DMS79 treated with DMSO at 0.1 percent for 48 hours (cell line): ENCODE results near the gene GPR31.
"Not testable (repeated sequence)": the region's sequence is repeated elsewhere in the genome, so short reads cannot be mapped to it uniquely, and the experiment has no call there.

ENCODE experiments used
- DNase-seq: peaks from one replicate; lab custom pipeline; 2025; lab: John Stamatoyannopoulos, UW

GPR31 gene

DNA sequence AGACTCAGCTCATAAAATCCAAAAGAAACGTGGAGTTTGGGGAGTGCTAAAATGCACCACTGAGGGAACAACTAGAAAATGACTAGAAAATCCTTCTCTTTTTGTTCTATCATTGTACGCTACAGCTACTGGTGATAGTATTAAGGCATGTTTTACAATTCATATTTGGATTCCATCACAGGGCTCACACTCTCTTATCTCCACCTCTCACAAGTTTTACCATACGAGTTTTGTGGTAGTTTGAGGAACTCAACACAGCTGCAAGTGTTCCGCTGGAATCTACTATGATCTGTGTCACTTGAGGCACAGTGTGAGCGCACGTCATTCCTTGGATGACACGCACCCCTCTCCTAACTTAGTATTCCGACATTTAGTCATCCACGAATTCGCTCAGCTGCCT is 9.9 kb upstream of the GPR31 start:
- DNase-seq = not testable (repeated sequence)

DNA sequence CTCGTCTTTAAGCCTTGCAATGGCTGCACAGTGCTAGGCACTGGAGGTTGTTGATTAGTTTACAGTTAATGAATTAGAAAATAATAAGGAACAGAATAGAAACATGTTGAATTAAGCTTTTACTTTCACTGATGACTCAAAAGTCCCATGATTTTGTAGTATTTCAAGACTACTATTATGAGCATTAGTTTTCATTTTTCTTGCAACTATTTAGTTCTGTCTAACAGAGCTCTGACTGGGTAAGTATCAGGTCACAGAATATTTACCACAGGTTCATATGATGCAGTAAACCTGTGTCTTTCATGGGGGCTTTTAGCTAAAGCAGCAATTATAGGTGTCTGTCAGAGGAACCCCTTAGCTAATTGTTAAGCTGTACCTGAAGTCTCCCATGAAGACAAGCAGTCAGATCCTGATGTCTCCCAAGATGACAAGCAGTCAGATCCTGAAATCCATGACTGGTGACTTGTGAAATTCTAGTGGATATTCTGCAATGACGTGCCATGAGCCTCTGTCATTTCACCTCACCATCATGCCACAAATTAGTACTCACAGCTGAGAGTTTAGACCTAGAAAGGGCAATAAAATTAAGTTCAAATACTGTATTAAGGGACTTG is 8.2 kb upstream of the GPR31 start:
- DNase-seq = no peak

DNA sequence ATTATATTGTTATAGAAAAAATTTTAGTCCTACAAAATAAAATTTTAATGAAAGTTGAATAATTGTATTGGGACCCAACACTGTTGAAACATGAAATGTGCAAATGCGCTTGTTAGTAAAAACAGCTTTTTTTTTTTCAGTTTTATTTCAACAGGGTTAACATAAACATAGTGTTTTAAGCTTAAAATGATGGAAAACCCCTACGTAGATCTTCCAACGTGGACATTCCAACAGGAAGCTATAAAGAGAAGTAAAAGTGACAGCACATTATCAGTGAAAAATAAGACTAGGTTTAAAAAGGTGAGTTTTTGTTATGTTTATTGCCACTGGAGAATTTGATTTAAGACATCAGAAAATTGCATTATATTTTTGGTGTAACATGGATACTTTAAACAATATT is 6.5 kb upstream of the GPR31 start:
- DNase-seq = no peak

DNA sequence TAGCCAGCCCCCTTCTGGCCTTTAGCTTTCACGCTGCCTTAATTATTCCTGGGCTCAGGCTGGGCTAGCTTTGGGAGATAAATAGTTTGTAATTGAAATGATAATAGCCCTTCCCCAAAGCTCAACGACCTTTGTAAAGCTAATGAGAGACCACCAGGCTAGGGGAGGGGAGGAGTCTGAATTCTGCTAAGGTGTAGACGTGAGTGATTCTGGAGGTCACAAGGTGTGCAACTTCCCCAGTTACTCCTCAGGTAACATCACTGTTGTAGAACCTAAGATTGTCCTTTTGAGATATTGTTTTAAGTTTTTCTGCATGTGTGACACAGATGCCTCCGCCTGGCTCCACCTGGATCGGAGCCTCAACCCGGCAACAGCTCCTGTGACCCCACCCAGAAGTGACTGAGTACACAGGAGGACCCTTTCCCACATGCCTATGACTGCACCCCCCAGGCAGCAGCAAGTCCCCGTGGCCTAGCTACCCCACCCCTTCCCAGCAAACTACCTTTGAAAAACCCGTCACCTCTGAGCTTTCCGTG is 5.8 kb upstream of the GPR31 start:
- no peak for DNase-seq

DNA sequence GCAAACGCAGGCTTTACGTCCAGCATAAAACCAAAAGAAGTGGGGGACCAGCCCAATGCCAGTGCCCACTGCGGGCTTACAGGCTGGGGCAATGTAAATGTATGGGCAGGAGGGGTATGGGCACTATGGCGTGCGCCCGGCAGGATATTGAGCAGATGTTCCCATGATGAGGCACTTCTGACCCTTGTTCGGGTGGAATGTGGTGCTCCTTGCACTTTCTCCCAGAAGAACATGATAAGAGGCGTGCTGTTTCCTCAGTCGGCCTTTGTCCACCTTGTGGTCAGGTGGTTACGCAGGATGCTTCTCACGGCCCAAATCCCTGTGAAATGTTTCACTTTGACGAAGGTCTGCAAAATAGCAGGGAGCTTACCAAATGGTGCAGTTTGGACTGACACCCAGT is 4.8 kb upstream of the GPR31 start:
- DNase-seq = no peak

DNA sequence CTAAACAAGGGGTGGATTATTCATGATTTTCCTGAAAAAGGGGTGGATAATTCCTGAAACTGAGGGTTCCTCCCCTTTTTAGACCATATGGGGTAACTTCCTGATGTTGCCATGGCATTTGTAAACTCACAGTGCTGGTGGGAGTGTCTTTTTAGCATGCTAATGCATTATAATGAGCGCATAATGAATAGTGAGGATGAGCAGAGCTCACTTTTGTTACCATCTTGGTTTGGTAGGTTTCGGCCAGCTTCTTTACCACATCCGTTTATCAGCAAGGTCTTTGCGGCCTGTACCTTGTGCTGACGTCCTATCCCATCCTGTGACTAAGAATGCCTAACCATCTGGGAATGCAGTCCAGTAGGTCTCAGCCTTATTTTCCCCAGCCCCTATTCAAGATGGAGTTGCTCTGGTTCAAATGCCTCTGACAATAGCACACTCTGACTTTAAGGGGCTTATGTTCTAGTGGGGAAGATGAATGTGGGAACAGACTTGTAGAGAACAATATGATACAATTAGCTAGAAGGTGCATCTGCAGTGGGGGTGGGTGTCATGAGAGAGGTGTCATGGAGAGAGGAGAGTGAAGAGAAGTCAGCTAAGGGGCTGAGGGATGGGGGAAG is 4.2 kb upstream of the GPR31 start:
- no peak for DNase-seq

DNA sequence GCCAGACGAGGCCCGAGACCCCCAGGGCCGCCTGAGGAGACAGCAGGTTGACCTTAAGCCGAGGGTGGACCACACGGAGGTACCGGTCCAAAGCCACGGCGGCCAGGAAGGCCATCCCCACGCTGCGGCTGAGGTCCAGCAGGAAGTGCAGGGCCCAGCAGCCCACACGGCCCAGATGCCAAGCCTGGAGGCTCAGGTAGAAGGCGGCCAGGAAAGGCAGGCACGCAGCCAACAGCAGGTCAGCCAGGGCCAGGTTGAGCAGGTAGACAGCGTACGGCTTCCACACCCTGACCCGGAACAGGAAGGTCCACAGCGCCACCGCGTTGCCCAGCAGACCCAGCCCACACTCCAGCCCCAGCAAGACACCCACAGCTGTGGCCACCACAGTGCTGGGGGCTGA is 366 bp downstream of the GPR31 start:
- DNase-seq = no peak

DNA sequence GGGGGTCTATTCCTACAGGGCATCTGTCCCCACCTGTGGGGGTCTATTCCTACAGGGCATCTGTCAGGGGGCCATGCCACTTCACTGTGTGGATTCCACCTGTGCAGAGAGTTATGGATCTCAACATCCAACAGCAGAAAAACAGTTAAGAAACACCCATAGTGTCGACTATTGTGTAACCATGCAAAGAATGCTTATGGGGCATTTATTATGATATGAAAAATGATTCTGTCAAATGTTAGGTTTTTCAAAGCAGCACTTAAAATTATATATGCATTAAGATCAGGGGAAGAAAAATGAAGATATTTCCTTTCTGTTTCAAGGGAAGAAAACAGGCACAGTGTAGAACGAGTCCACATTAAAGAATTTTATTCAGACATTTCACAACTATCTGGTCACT is 2.9 kb downstream of the GPR31 start:
- DNase-seq = no peak

DNA sequence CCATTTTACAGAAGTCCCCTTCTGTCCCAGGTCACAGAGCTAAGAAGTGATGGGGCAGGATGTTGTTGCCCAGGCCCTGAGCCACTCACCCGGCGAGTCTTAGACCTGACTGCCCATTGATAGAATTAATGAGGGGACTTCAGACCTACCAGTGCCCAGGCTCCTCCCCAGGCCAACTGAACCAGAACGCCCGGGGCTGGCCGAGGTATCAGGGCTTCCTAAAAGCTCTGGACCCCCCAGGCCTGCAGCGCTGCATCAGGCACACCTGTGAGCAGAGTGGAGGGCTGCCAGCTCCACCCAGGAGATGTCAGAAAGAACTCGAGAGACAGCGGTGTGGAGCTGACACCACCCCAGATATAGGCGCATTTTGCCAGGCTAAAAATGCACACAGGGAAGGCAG is 3.5 kb downstream of the GPR31 start:
- no peak for DNase-seq

DNA sequence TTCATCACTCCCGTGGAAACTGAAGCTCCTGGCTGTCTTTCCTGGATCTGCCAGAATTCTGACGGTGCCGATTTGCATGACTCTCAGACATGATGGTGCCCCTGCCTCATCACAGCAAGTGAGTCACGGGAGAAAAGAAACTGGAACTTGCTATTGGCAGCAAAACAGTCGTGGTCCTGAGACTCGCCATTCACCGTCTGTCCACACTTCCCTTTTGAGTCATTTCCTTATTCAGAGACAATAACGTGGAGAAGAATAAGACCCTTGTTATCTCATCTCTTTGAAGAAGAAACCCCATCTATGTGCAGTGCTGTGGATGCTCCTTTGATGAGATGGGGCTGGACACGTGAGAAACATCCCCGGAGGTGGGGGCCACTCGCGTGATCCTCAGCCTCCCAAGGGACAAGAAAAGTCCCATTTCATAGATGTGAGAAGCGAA is 4.2 kb downstream of the GPR31 start:
- DNase-seq = no peak

DNA sequence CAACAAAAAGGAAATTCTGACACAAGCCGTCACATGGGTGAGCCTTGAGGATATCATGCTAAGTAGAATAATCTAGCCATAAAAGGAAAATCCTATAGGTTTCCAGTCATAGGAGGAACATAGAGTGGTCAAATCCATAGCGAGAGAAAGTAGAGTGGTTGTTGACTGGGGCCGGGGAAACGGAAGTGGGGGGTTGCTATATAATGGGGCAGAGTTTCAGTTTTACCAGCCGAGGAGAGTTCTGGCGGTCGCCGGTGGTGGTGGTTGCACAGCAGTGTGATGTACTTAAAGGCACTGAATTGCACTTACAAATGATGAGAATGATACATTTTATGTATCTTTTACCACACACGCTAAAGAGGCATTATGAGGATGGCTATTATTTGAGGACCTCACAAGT is 4.9 kb downstream of the GPR31 start:
- DNase-seq = no peak

DNA sequence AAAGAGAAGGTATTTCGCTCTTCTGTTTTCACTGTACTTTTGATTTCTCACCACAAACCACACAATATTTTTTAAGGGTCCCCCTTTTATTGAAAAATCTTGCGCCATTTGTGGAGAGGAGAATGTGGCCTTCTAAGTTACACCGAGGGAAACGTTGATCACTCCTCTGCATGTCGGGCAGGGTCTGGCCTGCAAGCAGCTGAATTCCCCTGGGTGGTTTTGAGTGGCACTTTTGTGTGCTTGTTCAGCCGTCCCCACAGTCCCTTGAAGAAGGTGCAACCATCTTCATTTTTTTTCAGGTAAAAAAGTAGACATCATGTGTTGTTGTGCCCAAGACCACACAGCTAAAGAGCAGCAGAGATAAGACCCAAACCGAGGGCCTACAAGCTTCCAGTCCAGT is 6.1 kb downstream of the GPR31 start:
- DNase-seq = peak; percentile 15

DNA sequence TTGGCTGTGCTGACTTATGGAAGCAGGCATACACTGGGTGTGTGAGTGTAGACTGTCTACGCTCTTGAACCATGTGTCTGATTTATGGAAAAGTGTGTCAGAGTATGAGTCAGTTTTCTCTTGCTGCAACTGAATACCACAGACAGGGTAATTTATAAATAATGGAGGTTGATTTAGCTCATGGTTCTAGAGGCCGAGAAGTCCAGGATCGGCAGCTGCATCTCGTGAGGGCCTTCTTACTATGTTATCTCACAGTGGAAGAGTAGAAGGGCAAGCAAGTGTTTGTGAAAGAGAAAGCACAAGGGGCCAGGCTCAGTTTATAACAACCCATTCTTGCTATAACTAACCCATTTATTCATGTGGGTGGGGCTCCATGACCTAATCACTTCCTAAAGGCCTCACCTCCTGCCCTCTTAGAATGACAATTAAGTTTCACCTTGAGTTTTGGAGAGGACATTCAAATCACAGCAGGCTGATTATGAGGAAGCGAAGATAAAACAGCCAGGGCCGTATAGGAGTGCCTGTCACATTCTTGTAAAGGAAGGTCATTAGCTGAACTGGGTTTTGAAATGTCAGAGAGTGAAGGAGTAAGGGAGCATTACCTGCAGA is 6.7 kb downstream of the GPR31 start:
- no peak for DNase-seq

DNA sequence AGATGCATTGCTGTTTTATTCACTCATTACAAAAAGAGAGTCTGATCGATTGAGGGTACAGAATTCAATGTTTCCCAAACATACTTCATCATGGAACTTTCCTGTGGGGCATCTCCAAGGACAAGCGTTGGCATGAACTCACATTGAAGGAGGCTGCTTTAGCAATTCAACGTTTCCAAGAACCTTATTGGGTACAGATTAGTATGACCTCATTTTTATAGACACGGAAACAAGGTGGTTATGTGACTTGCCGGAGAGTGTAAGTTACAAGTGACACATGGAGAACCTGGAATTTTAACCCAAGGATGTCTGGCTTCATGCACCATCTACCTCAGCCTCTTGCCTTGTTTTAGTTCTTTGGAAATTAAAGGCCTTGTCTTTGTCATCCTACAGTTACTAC is 8.8 kb downstream of the GPR31 start:
- no peak for DNase-seq

DNA sequence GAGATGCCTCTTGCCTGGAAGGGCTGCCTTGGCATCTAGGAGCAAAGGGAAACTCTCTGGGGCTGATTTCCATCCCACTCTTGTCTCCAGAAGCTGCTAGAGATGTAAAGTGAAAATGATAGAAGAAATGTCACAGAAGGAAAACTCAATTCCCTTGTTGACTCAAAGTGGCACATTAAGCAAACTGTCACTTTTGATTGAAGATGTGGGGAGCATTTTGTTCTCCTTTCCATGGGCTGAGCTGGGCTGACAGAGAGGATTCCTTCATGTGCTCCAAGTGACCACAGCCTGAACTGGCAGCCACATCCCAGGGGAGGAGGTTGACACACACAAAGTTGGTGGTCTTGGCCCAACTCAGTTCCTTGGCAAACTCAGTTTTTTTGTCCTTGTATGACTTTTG is 9.8 kb downstream of the GPR31 start:
- DNase-seq = no peak

DNA sequence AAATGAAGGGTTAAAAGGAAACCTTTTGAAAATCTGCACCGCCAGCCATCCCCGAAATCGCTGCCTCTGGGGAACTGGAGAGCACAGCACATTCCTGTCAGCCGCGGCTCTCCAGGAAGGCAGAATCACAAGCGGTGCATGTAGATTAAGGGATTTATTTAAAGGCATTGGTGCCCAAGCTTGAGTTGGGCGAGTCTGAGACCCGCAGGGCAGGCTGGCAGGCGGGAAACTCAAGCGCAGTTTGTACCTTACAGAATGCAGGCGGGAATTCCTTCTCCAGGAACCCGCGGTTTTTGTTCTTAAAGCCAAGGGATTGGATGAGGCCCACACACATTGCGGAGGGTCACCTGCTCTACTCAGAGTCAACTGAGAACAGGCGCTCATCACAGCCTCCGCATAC is 10.8 kb downstream of the GPR31 start:
- DNase-seq = no peak

DNA sequence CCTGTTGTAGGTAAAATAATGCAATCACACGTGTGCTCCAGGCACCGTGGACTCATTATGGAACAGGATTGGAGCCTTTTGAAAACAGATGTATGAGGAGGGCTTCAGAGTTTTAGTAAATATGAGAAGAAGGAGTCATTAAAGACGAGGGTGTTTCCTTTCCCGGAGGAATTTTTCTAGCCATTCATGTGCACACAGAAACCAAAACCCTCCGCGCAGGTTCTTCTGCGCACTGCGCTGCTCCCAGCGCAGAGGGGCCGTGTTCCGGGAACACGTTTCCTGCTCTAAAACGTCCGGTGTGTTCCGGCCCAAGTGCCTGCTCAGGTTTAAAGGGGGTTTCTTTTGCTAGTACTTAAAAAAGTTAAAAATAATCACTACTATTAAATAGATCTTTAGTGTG is 11.6 kb downstream of the GPR31 start:
- DNase-seq = no peak

DNA sequence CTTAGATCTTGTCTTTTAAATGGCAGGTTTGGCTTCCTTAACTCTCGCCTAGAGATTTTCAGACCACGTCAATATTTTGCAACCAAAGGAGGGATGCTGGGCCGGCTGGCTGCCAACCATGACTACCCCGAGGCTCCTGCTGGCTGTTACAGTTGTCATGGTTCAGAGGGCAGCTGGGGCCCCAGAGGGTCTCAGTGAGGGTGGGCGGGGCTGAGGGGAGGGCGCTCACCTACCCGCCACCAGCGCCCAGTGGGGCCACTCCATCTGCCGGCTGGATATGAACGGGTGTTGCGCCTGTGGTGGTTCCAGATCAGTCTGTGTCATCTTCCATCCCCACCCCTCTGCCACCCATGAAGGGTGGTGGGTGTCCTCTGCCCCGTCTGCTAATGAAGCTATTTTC is 12.3 kb downstream of the GPR31 start:
- DNase-seq = no peak

DNA sequence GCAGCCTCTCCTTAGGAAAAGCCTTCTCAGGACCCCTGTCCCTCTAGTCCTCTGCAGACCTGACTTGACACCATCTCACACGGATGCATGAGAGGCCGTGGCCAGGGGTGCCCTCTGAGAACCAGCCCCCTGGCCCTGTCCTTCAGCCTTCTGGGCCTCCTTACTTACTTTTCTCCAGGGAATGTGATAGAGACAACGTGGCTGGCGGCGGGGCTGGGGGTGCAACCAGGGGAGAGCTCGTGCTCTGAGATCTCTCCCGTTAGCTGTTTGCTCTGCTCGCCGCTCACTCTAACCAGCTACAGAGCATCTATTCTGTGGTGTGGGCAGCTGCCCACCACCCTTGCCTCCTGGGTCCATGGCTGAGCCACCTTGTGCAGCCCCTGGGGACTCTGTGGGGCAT is 14.7 kb downstream of the GPR31 start:
- DNase-seq = no peak

DNA sequence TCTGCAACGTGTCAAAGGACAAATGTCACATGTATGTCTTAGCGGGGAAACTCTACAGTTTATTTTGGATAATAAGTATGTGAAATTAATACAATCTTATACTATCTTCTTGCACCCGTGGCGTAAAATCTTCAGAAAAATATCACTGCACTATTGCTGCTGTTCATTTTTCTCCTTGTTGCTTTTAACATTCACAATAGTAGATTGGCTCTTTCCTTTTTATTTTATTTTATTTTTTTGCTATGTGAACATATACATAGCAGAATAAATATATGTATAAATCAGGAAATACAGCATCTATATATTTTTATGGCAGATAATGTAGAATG is 15.4 kb downstream of the GPR31 start:
- DNase-seq = no peak

DNA sequence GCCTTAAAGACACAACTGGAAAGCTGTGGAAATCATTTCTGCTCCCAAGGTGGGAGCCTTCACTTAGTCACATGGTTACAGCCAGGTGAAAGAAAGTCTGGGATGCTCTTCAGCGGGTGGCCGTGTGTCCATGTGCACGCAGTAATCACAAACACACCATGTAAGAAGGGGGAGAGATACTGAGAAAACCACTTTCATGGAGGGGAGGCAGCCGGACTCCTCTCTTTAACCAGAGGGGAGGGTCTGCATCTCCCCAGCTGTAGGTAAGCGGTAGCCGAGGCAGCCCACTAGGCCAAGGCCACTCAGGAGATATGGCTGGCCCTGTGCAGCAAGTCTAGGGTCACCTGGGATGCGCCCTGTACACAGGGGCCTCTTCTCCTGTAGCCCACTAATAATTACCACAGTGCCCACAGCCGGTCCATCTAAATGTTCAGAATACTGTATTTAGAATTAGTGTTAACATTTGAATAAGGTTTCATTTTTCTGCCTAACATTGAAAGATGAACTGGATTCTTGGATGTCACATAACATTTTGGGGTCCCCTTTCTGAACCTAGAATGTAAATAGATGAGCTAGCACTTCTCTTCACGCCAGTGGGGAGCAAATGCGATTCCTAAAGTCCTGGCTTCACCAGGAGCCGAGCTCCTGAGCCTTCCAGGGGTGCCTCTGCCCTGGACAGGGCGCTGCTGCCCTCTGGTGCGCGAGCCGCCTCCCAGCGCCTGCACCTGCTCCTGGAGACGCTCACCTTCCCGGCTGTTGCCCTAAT is 15.9 kb downstream of the GPR31 start:
- peak; percentile 53 for DNase-seq

DNA sequence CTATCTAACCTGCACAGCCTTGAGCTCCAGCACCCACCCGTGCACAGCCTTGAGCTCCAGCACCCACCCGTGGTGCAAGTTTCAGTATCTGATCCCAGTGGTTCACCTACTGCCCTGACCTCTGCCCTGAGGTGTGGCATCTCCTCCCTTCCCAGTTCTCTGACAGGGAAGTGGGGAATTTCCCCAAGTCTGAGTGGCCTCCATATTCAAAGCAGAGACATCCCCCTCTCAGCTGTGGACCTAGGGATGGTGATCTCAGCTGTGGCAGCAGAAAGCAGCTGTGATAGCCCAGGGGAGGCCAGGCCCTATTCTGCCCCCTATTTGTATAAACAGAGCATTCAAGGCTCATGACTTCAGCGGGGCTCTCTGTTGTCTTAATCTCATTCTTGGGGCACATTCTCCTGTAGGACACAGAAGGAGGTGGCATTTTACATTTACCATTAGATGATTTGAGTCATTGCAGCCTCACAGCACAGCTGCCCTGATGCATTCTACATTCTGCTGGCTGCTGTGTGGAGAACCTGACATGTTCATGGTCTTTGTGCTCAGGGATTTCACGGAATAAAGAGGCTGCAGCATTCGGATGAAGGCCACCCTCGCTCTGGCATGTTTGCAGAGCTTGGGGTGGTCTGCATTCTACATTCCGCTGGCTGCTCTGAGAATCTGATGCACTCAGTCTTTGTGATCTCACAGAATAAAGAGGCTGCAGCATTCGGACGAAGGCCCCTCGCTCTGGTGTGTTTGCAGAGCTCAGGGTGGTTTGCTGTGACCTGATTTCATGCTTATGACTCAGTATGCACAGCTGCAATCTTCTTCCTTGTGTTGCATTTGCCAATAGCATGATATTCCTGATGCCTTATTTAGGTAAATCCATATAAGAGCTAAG is 16.9 kb downstream of the GPR31 start:
- DNase-seq = no peak
